Body of pancreas (tissue), 4 donors: Measurements from ENCODE around the gene MAN1A2. TPM values are rescaled to one million over a fixed set of nuclear protein-coding genes. Genes with fewer than 3 reads are reported as not detected.

Experiments used
- ATAC-seq: fragments of 150-250 bp; one replicate; pipeline ENCODE4 v1.9.1; 2016
- DNase-seq, 4 donors: peaks; one replicate each; pipeline ENCODE4 v3.0.0-alpha.2; 2019
- H3K27ac ChIP-seq, 4 donors: fragments of 200-600 bp; sonication (generic); 1 replicate in 3 of 4; 2 replicates in 1 of 4; pipeline versions ENCODE4 v1.5.1 to v1.6.1; 2016 to 2019; ENCODE audit warnings: mild to moderate bottlenecking in 1 of 4, mixed read lengths in 1 of 4, moderate library complexity in 1 of 4
- H3K27me3 ChIP-seq, 2 donors: fragments of 200-600 bp; sonication (generic); one replicate each; pipeline ENCODE4 v1.6.0; 2016; ENCODE audit warnings: mild to moderate bottlenecking in 1 of 2
- H3K36me3 ChIP-seq, 2 donors: fragments of 200-600 bp; sonication (generic); replicated peaks in 1 of 2; 2 replicates each; pipeline ENCODE4 v1.5.1; 2016; ENCODE audit warnings: low read depth in 2 of 2; ENCODE audit not compliant: insufficient read depth in 1 of 2
- H3K4me1 ChIP-seq: fragments of 200-600 bp; sonication (generic); one replicate; pipeline ENCODE4 v1.6.0; 2016
- H3K4me3 ChIP-seq, 2 donors: fragments of 200-600 bp; sonication (generic); 1 replicate in 1 of 2; 2 replicates in 1 of 2; pipeline ENCODE4 v1.5.1; 2016 to 2019
- H3K9me3 ChIP-seq, 3 donors: fragments of 200-600 bp; sonication (generic); 1 replicate in 2 of 3; 2 replicates in 1 of 3; pipeline ENCODE4 v1.5.1; 2016
- POLR2A ChIP-seq, 3 donors: fragments of 450-650 bp; IDR thresholded peaks; one replicate each; pipeline ENCODE4 v1.6.1; 2016; ENCODE audit warnings: antibody characterized with exemption in 3 of 3, mild to moderate bottlenecking in 2 of 3
- WGBS, 2 donors: methylation state at CpG; one replicate each; pipeline ENCODE4 v1.1.5; 2017; 5-methylcytosine and 5-hydroxymethylcytosine counted together
- intact Hi-C: fragments of 100-400 bp; cut with DNase I; formaldehyde crosslinking; loops from one replicate; pipeline ENCODE4 v1.15.1; 2023
- total RNA-seq, 2 donors: library from RNA; depleted of rRNA; stranded (reverse); fragments of >200 nt; gene quantifications; one replicate each; pipeline ENCODE4 v1.1.0, GENCODE V29; 2016
- TF ChIP-seq, protein P1 (sequence below), 7 experiments: fragments of 450-650 bp in 4 of 7; fragments of 200-600 bp in 3 of 7; sonication (generic) in 3 of 7; IDR thresholded peaks; one replicate each; pipeline ENCODE4 v1.5.1; 2016 to 2019; ENCODE audit warnings: antibody characterized with exemption in 7 of 7

Gene MAN1A2
- total RNA-seq, 2 donors from 2014 or later: 37.9 to 54.4 TPM

DNA sequence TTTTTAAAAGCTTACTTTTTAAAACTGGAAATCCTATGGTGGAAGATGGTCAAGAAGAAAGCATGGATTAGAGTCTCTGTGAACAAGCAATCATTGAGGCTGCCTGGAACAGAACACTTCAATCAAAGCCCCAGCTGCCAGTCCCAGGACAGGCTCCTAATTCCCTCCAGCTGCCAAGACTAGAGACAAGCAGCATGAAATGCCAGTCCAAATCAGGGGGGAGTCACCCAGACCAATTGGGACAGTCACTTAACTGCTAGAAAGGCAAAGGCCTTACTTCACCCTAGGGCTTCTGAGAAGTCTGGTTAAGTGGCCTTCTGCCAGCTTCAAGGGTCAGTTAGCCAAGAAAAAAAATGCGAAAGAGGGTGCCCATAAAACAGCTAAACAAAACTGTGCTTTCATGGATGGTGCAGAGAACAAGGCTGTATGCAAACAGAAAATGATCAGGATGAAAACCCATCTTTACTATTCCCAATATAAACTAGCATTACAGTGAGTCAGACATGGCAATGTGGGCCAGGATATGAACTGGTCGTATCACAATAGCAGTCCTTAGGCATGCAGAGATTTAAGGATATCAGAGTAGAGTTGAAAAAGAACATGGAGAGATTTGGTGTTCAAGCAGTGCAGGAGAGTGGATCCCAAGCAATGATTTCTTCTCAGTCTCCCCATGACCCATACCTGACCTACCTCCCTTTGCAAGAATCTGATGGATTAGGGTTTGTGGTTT lies 31.0 kb upstream of the MAN1A2 start:
- Histone ChIP-seq H3K4me1 (peaks cover 11% of the 10 kb centered on the region), H3K27me3 (no peaks in the 10 kb centered on the region), H3K27ac (no peak overlapping the region), H3K9me3 (no peaks in the 10 kb centered on the region), H3K36me3 (no peaks in the 10 kb centered on the region), H3K4me3 (no peak overlapping the region)
- TF ChIP-seq, protein P1, sequence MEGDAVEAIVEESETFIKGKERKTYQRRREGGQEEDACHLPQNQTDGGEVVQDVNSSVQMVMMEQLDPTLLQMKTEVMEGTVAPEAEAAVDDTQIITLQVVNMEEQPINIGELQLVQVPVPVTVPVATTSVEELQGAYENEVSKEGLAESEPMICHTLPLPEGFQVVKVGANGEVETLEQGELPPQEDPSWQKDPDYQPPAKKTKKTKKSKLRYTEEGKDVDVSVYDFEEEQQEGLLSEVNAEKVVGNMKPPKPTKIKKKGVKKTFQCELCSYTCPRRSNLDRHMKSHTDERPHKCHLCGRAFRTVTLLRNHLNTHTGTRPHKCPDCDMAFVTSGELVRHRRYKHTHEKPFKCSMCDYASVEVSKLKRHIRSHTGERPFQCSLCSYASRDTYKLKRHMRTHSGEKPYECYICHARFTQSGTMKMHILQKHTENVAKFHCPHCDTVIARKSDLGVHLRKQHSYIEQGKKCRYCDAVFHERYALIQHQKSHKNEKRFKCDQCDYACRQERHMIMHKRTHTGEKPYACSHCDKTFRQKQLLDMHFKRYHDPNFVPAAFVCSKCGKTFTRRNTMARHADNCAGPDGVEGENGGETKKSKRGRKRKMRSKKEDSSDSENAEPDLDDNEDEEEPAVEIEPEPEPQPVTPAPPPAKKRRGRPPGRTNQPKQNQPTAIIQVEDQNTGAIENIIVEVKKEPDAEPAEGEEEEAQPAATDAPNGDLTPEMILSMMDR (IDR thresholded peaks at IDR 0.05): no peak
- TF ChIP-seq POLR2A (IDR thresholded peaks at IDR 0.05): no peak
- WGBS, 2 donors: 43 to 48% methylated on average over 2 of the region's 2 CpGs
- intact Hi-C loops: no loop called here
- DNase-seq (no peak), ATAC-seq (no peak)

DNA sequence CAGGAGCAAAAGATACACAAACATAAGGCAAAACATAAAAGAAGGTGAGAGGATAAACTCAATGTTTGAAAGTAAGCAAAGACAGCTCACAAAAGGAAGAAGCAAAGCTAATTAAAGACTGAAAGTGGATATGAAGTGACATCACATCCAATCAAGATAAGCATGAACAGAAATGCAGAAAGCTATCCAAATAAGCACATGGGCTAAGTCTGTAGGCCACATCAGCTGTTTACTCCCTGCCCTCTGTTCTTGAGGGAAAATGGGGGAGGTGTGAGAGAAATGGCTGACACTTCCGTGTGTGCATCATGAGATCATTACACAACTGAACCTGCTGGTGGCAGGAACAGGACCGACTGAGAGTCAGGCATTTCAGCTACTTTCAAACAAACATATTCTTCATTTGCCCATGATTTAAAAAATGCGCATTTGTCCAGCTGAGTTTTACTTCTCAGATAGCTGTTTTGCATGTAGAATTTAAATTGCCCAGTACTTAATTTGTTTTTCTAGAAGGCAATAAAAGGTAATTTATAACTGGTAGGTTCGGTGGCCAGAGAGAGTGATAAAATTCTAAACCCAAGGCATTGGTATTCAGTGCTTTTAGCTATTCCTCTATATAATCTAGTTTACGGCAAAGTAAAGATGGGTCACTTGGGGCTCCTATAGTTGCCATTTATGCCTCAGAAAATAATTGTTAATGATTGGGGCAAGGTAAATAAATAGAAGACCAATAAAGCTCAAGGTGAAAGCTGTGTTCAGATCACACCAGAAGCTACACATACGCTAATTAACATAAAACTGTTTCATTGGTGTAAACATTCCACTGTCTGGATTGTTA lies 27.2 kb upstream of the MAN1A2 start:
- H3K4me1 ChIP-seq: peaks cover 11% of the 10 kb centered on the region
- 38 to 44% methylated on average over 6 of the region's 6 CpGs for WGBS, 2 donors
- no peaks in the 10 kb centered on the region for H3K9me3 ChIP-seq
- DNase-seq (peak; percentile 70 to 85 (median 74)), ATAC-seq (peak; percentile 100)
- H3K4me3 ChIP-seq: no peak overlapping the region
- intact Hi-C loops: no loop called here
- H3K27ac ChIP-seq: peak overlapping the region; percentile 45 to 73 (median 54)
- H3K36me3 ChIP-seq: no peaks in the 10 kb centered on the region
- no peaks in the 10 kb centered on the region for H3K27me3 ChIP-seq
- TF ChIP-seq POLR2A (IDR thresholded peaks at IDR 0.05): peak in 2 of 3 donors; percentile 35 to 63
- TF ChIP-seq, protein P1 (IDR thresholded peaks at IDR 0.05): peak in 4 of 7 experiments; percentile 36 to 47 (median 42)

DNA sequence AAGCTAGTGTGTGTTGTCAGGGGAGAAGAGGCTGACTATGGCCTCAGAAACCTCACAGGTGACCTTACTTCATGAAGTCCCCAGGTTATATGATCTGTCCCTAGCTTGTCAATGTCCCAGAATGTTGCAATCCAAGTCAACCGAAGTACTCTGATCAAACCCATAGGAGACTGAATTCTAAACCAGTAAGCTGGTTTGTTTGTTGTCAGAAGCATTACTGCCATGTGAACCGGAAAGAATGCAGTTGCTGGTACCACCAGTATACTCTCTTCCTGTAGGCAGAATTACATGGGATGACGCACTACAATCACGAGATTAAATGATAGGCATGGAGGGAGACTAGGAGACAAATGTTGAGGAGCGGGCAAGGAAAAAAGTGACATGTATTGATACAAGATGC lies 26.1 kb upstream of the MAN1A2 start:
- WGBS, 2 donors: 90% methylated on average over 5 of the region's 5 CpGs
- no peak for ATAC-seq
- Histone ChIP-seq H3K27ac (no peak overlapping the region), H3K9me3 (no peaks in the 10 kb centered on the region), H3K4me1 (peaks cover 11% of the 10 kb centered on the region), H3K36me3 (no peaks in the 10 kb centered on the region), H3K4me3 (no peak overlapping the region), H3K27me3 (no peaks in the 10 kb centered on the region)
- intact Hi-C loops: no loop called here
- TF ChIP-seq POLR2A (IDR thresholded peaks at IDR 0.05): no peak
- TF ChIP-seq, protein P1 (IDR thresholded peaks at IDR 0.05): no peak
- no peak for DNase-seq

DNA sequence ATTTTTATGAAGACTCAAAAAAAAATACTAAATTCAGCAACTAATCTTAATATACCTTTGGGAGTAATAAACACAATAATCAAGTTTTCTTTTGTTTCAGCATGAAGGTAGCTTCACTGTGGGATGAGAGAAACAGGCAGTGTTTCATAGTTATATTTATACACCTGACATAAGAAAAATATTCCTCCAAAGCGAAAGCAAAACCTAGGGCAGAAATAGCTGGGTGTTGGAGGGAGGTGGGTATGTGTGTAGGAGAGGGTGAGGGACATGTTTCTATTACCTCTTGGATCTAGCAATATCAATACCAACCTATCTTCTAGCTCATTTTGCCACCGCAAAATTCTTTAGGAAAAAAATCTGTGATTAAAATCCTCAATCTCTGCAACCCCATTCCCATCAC lies 24.9 kb upstream of the MAN1A2 start:
- Histone ChIP-seq H3K4me3 (no peak overlapping the region), H3K4me1 (peaks cover 11% of the 10 kb centered on the region), H3K27me3 (no peaks in the 10 kb centered on the region), H3K27ac (no peak overlapping the region), H3K36me3 (no peaks in the 10 kb centered on the region), H3K9me3 (no peaks in the 10 kb centered on the region)
- DNase-seq (no peak), ATAC-seq (no peak)
- 88% methylated on average over 2 of the region's 2 CpGs for WGBS, 2 donors
- TF ChIP-seq POLR2A (IDR thresholded peaks at IDR 0.05): no peak
- TF ChIP-seq, protein P1 (IDR thresholded peaks at IDR 0.05): no peak
- intact Hi-C loops: no loop called here
